H1 (cell line): ENCODE measurements around the gene RNASE12. TPM values are rescaled to one million over a fixed set of nuclear protein-coding genes. Genes with fewer than 3 reads are reported as not detected.

ENCODE experiments used
- CTCF ChIA-PET: fragments of 300-600 bp; sonication (Branson Sonifier 250); formaldehyde crosslinking; loops from one replicate; lab custom pipeline; 2021; ENCODE audit not compliant: partially characterized antibody; lab: Charles Lee
- POLR2A ChIA-PET: fragments of 300-600 bp; sonication (Branson Sonifier 250); formaldehyde crosslinking; loops from one replicate; lab custom pipeline; 2021; ENCODE audit warnings: inconsistent platforms; ENCODE audit not compliant: partially characterized antibody; lab: Charles Lee
- DNase-seq, 2 experiments: peaks; one replicate each; pipeline versions ENCODE4 v3.0.0 to v3.0.0-alpha.2; 2010 to 2022; ENCODE audit warnings: low spot score in 2 of 2, low read depth in 1 of 2, mixed read lengths in 1 of 2
- FAIRE-seq: peaks from 2 replicates; lab custom pipeline; 2011; peaks lifted over from hg19 to GRCh38; lab: Jason Lieb, UNC
- H2AFZ ChIP-seq: 2 replicates; pipeline ENCODE4 v1.8.1; 2012; ENCODE audit warnings: low read length, inconsistent platforms
- H2AK5ac ChIP-seq: 2 replicates; pipeline ENCODE4 v1.6.1; 2013; ENCODE audit warnings: low read depth, low read length
- H2BK120ac ChIP-seq: replicated peaks from 2 replicates; pipeline ENCODE3; 2013; ENCODE audit warnings: low read depth, low read length, inconsistent platforms
- H2BK12ac ChIP-seq: 2 replicates; pipeline ENCODE4 v1.6.1; 2013; ENCODE audit warnings: low read depth, low read length
- H2BK15ac ChIP-seq: 2 replicates; pipeline ENCODE4 v1.6.1; 2013; ENCODE audit warnings: low read length
- H2BK20ac ChIP-seq: 2 replicates; pipeline ENCODE4 v1.6.1; 2013; ENCODE audit warnings: low read length
- H2BK5ac ChIP-seq: 2 replicates; pipeline ENCODE4 v1.6.1; 2013; ENCODE audit warnings: low read depth, low read length
- H3K14ac ChIP-seq: 2 replicates; pipeline ENCODE4 v1.6.1; 2013; ENCODE audit warnings: inconsistent platforms; ENCODE audit not compliant: insufficient read length
- H3K18ac ChIP-seq: 2 replicates; pipeline ENCODE4 v1.6.1; 2013; ENCODE audit warnings: low read length; ENCODE audit errors: extremely low read depth
- H3K23ac ChIP-seq: 2 replicates; pipeline ENCODE4 v1.6.1; 2013; ENCODE audit warnings: inconsistent platforms; ENCODE audit not compliant: insufficient read length
- H3K23me2 ChIP-seq: 2 replicates; pipeline ENCODE4 v1.6.1; 2013; ENCODE audit warnings: low read depth, low read length
- H3K27ac ChIP-seq: 2 replicates; pipeline ENCODE4 v1.6.1; 2011; ENCODE audit warnings: low read depth, low read length, inconsistent platforms
- H3K27me3 ChIP-seq, 4 experiments: replicated peaks in 1 of 4; 1 replicate in 1 of 4; 2 replicates in 3 of 4; pipeline versions ENCODE4 v1.6.1 to v1.8.1; 2011 to 2013; ENCODE audit warnings: low read length in 3 of 4, mild to moderate bottlenecking in 3 of 4, inconsistent platforms in 2 of 4, mixed read lengths in 2 of 4, moderate library complexity in 1 of 4; ENCODE audit not compliant: control insufficient read depth in 3 of 4, insufficient read depth in 3 of 4; ENCODE audit errors: extremely low read depth in 1 of 4
- H3K36me3 ChIP-seq, 4 experiments: 2 replicates each; pipeline versions ENCODE4 v1.6.1 to v1.8.1; 2011 to 2013; ENCODE audit warnings: mild to moderate bottlenecking in 4 of 4, low read length in 3 of 4, moderate library complexity in 2 of 4, control low read depth in 1 of 4, inconsistent platforms in 1 of 4; ENCODE audit not compliant: insufficient read depth in 4 of 4, control insufficient read depth in 2 of 4
- H3K4ac ChIP-seq: replicated peaks from 2 replicates; pipeline ENCODE3; 2013; ENCODE audit warnings: low read length, low read depth, mixed read lengths, inconsistent platforms; ENCODE audit not compliant: insufficient read length
- H3K4me1 ChIP-seq, 4 experiments: replicated peaks in 1 of 4; 1 replicate in 1 of 4; 2 replicates in 3 of 4; pipeline versions ENCODE4 v1.6.1 to v1.8.1; 2011 to 2013; ENCODE audit warnings: low read length in 3 of 4, inconsistent platforms in 2 of 4, mixed read lengths in 1 of 4; ENCODE audit not compliant: insufficient read depth in 4 of 4, control insufficient read depth in 3 of 4
- H3K4me2 ChIP-seq, 2 experiments: 2 replicates each; pipeline versions ENCODE4 v1.6.1 to v1.8.1; 2011 to 2013; ENCODE audit warnings: low read depth in 2 of 2, low read length in 2 of 2, control low read depth in 1 of 2, inconsistent platforms in 1 of 2, mild to moderate bottlenecking in 1 of 2; ENCODE audit not compliant: insufficient read depth in 1 of 2
- H3K4me3 ChIP-seq, 4 experiments: fragments of 200-600, 300-600 bp in 1 of 4; sonication (generic), shearing (Covaris generic), sonication (Bioruptor Twin) in 1 of 4; 2 replicates each; pipeline versions ENCODE4 v1.5.1 to v1.8.1; 2011 to 2016; ENCODE audit warnings: low read length in 4 of 4, low read depth in 3 of 4, control low read depth in 2 of 4, inconsistent platforms in 2 of 4, mild to moderate bottlenecking in 2 of 4, mixed read lengths in 1 of 4, moderate library complexity in 1 of 4; ENCODE audit not compliant: insufficient read depth in 2 of 4; ENCODE audit errors: extremely low read depth in 1 of 4
- H3K56ac ChIP-seq: replicated peaks from 2 replicates; pipeline ENCODE3; 2013; ENCODE audit warnings: low read depth, mild to moderate bottlenecking, mixed read lengths, low read length, inconsistent platforms; ENCODE audit not compliant: insufficient read length
- H3K79me1 ChIP-seq: 2 replicates; pipeline ENCODE4 v1.6.1; 2013; ENCODE audit warnings: low read depth, low read length, control low read depth
- H3K79me2 ChIP-seq, 2 experiments: 2 replicates each; pipeline versions ENCODE4 v1.6.1 to v1.8.1; 2012 to 2013; ENCODE audit warnings: low read length in 2 of 2, mild to moderate bottlenecking in 2 of 2, inconsistent platforms in 1 of 2; ENCODE audit not compliant: insufficient read depth in 2 of 2, control insufficient read depth in 1 of 2
- H3K9ac ChIP-seq, 4 experiments: replicated peaks in 1 of 4; 1 replicate in 1 of 4; 2 replicates in 3 of 4; pipeline versions ENCODE4 v1.6.1 to v1.8.1; 2011 to 2013; ENCODE audit warnings: low read depth in 3 of 4, low read length in 3 of 4, control low read depth in 2 of 4, mild to moderate bottlenecking in 2 of 4, moderate library complexity in 2 of 4, inconsistent platforms in 1 of 4; ENCODE audit errors: extremely low read depth in 1 of 4
- H3K9me3 ChIP-seq, 2 experiments: 2 replicates each; pipeline versions ENCODE4 v1.6.1 to v1.8.1; 2012 to 2013; ENCODE audit warnings: mild to moderate bottlenecking in 2 of 2, moderate library complexity in 2 of 2, control low read depth in 1 of 2, inconsistent platforms in 1 of 2, low read depth in 1 of 2, low read length in 1 of 2, mixed read lengths in 1 of 2; ENCODE audit not compliant: insufficient read depth in 2 of 2
- H4K20me1 ChIP-seq, 2 experiments: replicated peaks in 1 of 2; 2 replicates each; pipeline versions ENCODE3 to v1.8.1; 2011 to 2013; ENCODE audit warnings: inconsistent platforms in 2 of 2, low read length in 2 of 2, mild to moderate bottlenecking in 1 of 2; ENCODE audit not compliant: insufficient read depth in 2 of 2, control insufficient read depth in 1 of 2
- H4K5ac ChIP-seq: 2 replicates; pipeline ENCODE4 v1.6.1; 2013; ENCODE audit warnings: low read length, low read depth, mixed read lengths, inconsistent platforms; ENCODE audit not compliant: insufficient read length
- H4K8ac ChIP-seq: 2 replicates; pipeline ENCODE4 v1.8.0; 2013; ENCODE audit warnings: mild to moderate bottlenecking, moderate library complexity, low read length, inconsistent platforms; ENCODE audit not compliant: insufficient read depth; ENCODE audit errors: extremely low read depth
- H4K91ac ChIP-seq: replicated peaks from 2 replicates; pipeline ENCODE3; 2013; ENCODE audit warnings: low read length, mixed read lengths, inconsistent platforms; ENCODE audit not compliant: insufficient read length
- BCL11A ChIP-seq, 2 experiments: IDR thresholded peaks; one replicate each; pipeline ENCODE4 v1.6.1; 2011; ENCODE audit warnings: low read depth in 2 of 2, low read length in 2 of 2, mild to moderate bottlenecking in 2 of 2
- CREB1 ChIP-seq: IDR thresholded peaks from 2 replicates; pipeline ENCODE4 v1.6.1; 2012; ENCODE audit warnings: inconsistent platforms
- EZH2 ChIP-seq: fragments of 200-600 bp; sonication (generic); IDR thresholded peaks from 2 replicates; pipeline ENCODE4 v1.7.1; 2012; ENCODE audit warnings: low read depth, mild to moderate bottlenecking, moderate library complexity, low read length, inconsistent platforms; ENCODE audit not compliant: severe bottlenecking
- HDAC6 ChIP-seq: IDR thresholded peaks from one replicate; pipeline ENCODE4 v1.7.1; 2012; ENCODE audit warnings: low read depth, mild to moderate bottlenecking, inconsistent platforms, low read length, moderate library complexity
- JUND ChIP-seq: IDR thresholded peaks from 2 replicates; pipeline ENCODE4 v1.6.1; 2011; ENCODE audit warnings: mild to moderate bottlenecking, improper control_type of control experiment, low read length
- NRF1 ChIP-seq: IDR thresholded peaks from 2 replicates; pipeline ENCODE4 v1.6.1; 2011; ENCODE audit warnings: mild to moderate bottlenecking, low read depth, low read length, improper control_type of control experiment
- RAD21 ChIP-seq, 2 experiments: IDR thresholded peaks in 1 of 2; conservative IDR thresholded peaks in 1 of 2; 2 replicates each; pipeline ENCODE4 v1.6.1; 2011; ENCODE audit warnings: low read depth in 2 of 2, low read length in 2 of 2, improper control_type of control experiment in 1 of 2, inconsistent platforms in 1 of 2, mild to moderate bottlenecking in 1 of 2, moderate library complexity in 1 of 2
- SIN3A ChIP-seq, 2 experiments: IDR thresholded peaks in 1 of 2; conservative IDR thresholded peaks in 1 of 2; 2 replicates each; pipeline ENCODE4 v1.6.1; 2011 to 2012; ENCODE audit warnings: low read length in 2 of 2, improper control_type of control experiment in 1 of 2, low read depth in 1 of 2, mild to moderate bottlenecking in 1 of 2
- SP1 ChIP-seq: IDR thresholded peaks from 2 replicates; pipeline ENCODE4 v1.6.1; 2011; ENCODE audit warnings: low read depth, low read length
- SUZ12 ChIP-seq: fragments of 200-600 bp; sonication (generic); IDR thresholded peaks from 2 replicates; pipeline ENCODE4 v1.6.1; 2012; ENCODE audit warnings: mild to moderate bottlenecking, inconsistent platforms, low read length, moderate library complexity, mixed read lengths
- TBP ChIP-seq: IDR thresholded peaks from 2 replicates; pipeline ENCODE4 v1.6.1; 2011; ENCODE audit warnings: low read depth, low read length, improper control_type of control experiment
- YY1 ChIP-seq: IDR thresholded peaks from 2 replicates; pipeline ENCODE4 v1.6.1; 2011; ENCODE audit warnings: low read depth, mild to moderate bottlenecking, low read length
- WGBS, 2 experiments: shearing (Covaris generic) in 1 of 2; methylation state at CpG; one replicate each; pipeline versions ENCODE4 v1.1.6 to v1.1.7; 2013 to 2015; ENCODE audit warnings: low lambda C conversion rate in 2 of 2, mixed read lengths in 2 of 2, inconsistent platforms in 1 of 2, low coverage in 1 of 2, missing lambda C conversion rate in 1 of 2; ENCODE audit not compliant: insufficient replicate concordance in 2 of 2, insufficient coverage in 1 of 2, insufficient read length in 1 of 2; ENCODE audit errors: extremely low coverage in 1 of 2, missing lambda C conversion rate in 1 of 2; 5-methylcytosine and 5-hydroxymethylcytosine counted together
- polyA plus RNA-seq, 7 experiments: library from polyadenylated mRNA; depleted of rRNA in 3 of 7; stranded (reverse) in 5 of 7; unstranded in 2 of 7; fragments of >200 nt in 5 of 7; fragments of 200-250 nt in 2 of 7; gene quantifications; 1 replicate in 5 of 7; 2 replicates in 1 of 7; 4 replicates in 1 of 7; pipeline versions ENCODE4 v1.2.1 to v1.2.3, GENCODE V29; 2011 to 2013; ENCODE audit warnings: missing spikeins in 2 of 7, mixed read lengths in 2 of 7
- total RNA-seq: library from RNA; stranded (reverse); fragmentation: NEBNext Ultra II Directional; extraction: Animal tissue kit (Norgen Biotek cat#: 25700); gene quantifications from 2 replicates; pipeline ENCODE4 v1.2.1, GENCODE V29; 2021
- TF ChIP-seq, protein P1 (sequence below): IDR thresholded peaks from 2 replicates; pipeline ENCODE4 v1.6.1; 2012; ENCODE audit warnings: low read length, inconsistent platforms

Gene RNASE12
- total and polyA plus RNA-seq, 2 of the 8 experiments (the other 6 are each of a cell fraction or from before 2014, with no cell fraction given), result not detected

DNA sequence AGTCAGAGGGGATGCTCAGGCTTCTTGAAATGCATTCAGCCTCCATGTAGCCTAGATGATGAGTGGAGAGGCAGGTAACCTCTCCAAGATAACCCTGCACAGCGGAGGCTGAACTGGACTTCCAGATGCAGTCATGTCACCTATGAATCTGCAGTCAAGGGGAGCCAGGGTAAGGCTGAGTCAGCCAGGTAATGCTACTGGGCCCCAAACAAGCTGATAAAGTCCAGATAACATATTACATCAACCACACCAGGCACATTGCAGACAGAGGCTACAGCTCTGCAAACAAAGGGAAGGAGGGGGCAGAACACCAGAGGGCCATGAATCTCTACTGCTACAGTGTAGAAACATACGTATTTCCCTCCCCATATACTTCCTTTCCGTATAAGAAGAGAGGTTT, 44.3 kb downstream of the RNASE12 start:
- Histone ChIP-seq H4K5ac (no peak overlapping the region), H2BK15ac (no peak overlapping the region), H2AK5ac (no peak overlapping the region), H3K27me3 (no peaks in the 10 kb centered on the region), H2BK20ac (no peak overlapping the region), H3K18ac (no peak overlapping the region), H3K4me1 (no peaks in the 10 kb centered on the region), H2BK12ac (no peak overlapping the region), H3K4me2 (no peak overlapping the region), H3K9me3 (no peaks in the 10 kb centered on the region), H4K8ac (no peak overlapping the region), H3K79me2 (no peaks in the 10 kb centered on the region), H3K4me3 (no peak overlapping the region), H3K9ac (no peak overlapping the region), H2AFZ (peak overlapping the region; percentile 65; the same call in 1 of the 2 replicates), H2BK5ac (no peak overlapping the region), H3K23me2 (no peaks in the 10 kb centered on the region), H3K23ac (no peak overlapping the region), H3K79me1 (no peaks in the 10 kb centered on the region), H3K27ac (no peak overlapping the region), H3K36me3 (no peaks in the 10 kb centered on the region), H4K20me1 (no peaks in the 10 kb centered on the region), H2BK120ac (no peak overlapping the region), H3K4ac (no peak overlapping the region), H4K91ac (no peak overlapping the region), H3K56ac (no peak overlapping the region), H3K14ac (no peak overlapping the region)
- ChIA-PET POLR2A (interaction anchor here (0.7 to 1.6 kb wide), 3 partner anchors 59 to 91 kb away, joined by 3 to 5 read pairs (median 3); partner anchors contain the start of gene APEX1), CTCF (interaction anchor here (0.6 to 1.9 kb wide), 5 partner anchors 10 to 131 kb away, joined by 3 to 5 read pairs (median 3); partner anchors contain the start of gene APEX1)
- DNase-seq (no peak), FAIRE-seq (no peak)
- WGBS, 2 experiments, result 84% methylated on average over 3 of the region's 3 CpGs; no CpG with 5 or more reads in 1 of the 2 experiments
- TF ChIP-seq HDAC6 (no peak), RAD21 (IDR thresholded peaks at IDR 0.05 in 1 of 2, conservative IDR thresholded peaks at IDR 0.05 in 1 of 2; ENCODE audit: low read depth in 2 of 2, low read length in 2 of 2) (no peak), JUND (no peak), SIN3A (conservative IDR thresholded peaks at IDR 0.05 in 1 of 2, IDR thresholded peaks at IDR 0.05 in 1 of 2; ENCODE audit: low read depth in 1 of 2, low read length in 2 of 2) (no peak), TBP (no peak), BCL11A (IDR thresholded peaks at IDR 0.05; ENCODE audit: low read depth in 2 of 2, low read length in 2 of 2) (no peak), SP1 (no peak), CREB1 (no peak), SUZ12 (no peak), NRF1 (no peak), EZH2 (no peak), YY1 (no peak)
- TF ChIP-seq, protein P1, sequence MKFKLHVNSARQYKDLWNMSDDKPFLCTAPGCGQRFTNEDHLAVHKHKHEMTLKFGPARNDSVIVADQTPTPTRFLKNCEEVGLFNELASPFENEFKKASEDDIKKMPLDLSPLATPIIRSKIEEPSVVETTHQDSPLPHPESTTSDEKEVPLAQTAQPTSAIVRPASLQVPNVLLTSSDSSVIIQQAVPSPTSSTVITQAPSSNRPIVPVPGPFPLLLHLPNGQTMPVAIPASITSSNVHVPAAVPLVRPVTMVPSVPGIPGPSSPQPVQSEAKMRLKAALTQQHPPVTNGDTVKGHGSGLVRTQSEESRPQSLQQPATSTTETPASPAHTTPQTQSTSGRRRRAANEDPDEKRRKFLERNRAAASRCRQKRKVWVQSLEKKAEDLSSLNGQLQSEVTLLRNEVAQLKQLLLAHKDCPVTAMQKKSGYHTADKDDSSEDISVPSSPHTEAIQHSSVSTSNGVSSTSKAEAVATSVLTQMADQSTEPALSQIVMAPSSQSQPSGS, result no peak
